Transverse colon (tissue), 4 donors: ENCODE measurements around the gene DMAC1. TPM values are rescaled to one million over a fixed set of nuclear protein-coding genes. Genes with fewer than 3 reads are reported as not detected.

ENCODE experiments used
- DNase-seq: peaks from one replicate; pipeline ENCODE4 v3.0.0-alpha.2; 2019
- H3K27ac ChIP-seq, 4 donors: fragments of 200-600 bp; sonication (generic); 2 replicates each; pipeline ENCODE4 v1.5.1; 2016 to 2018; ENCODE audit warnings: inconsistent platforms in 4 of 4
- H3K27me3 ChIP-seq: fragments of 200-600 bp; sonication (generic); 2 replicates; pipeline ENCODE4 v1.5.1; 2017; ENCODE audit warnings: inconsistent platforms
- H3K36me3 ChIP-seq, 4 donors: fragments of 200-600 bp; sonication (generic); 2 replicates each; pipeline ENCODE4 v1.5.1; 2017 to 2019; ENCODE audit warnings: inconsistent platforms in 4 of 4
- H3K4me1 ChIP-seq, 4 donors: fragments of 200-600 bp; sonication (generic); 2 replicates each; pipeline ENCODE4 v1.5.1; 2017 to 2020; ENCODE audit warnings: inconsistent platforms in 4 of 4
- H3K4me3 ChIP-seq, 4 donors: fragments of 200-600 bp; sonication (generic); 1 replicate in 1 of 4; 2 replicates in 3 of 4; pipeline versions ENCODE4 v1.5.1 to v1.6.1; 2017 to 2019; ENCODE audit warnings: inconsistent platforms in 4 of 4
- H3K9me3 ChIP-seq, 2 donors: fragments of 200-600 bp; sonication (generic); 2 replicates each; pipeline ENCODE4 v1.5.1; 2017 to 2019; ENCODE audit warnings: inconsistent platforms in 2 of 2
- EP300 ChIP-seq: sonication (generic); formaldehyde crosslinking; IDR thresholded peaks from one replicate; pipeline ENCODE4 v1.6.1; 2017; ENCODE audit warnings: antibody characterized with exemption, low read depth
- POLR2A ChIP-seq: fragments of 450-650 bp; IDR thresholded peaks from one replicate; pipeline ENCODE4 v1.6.1; 2016; ENCODE audit warnings: antibody characterized with exemption, mild to moderate bottlenecking, moderate library complexity
- POLR2AphosphoS5 ChIP-seq, 3 donors: sonication (generic); formaldehyde crosslinking; IDR thresholded peaks; one replicate each; pipeline ENCODE4 v1.6.1; 2016; ENCODE audit warnings: antibody characterized with exemption in 3 of 3
- WGBS, 2 donors: methylation state at CpG; one replicate each; pipeline ENCODE4 v1.1.5; 2018; ENCODE audit warnings: low coverage in 1 of 2; 5-methylcytosine and 5-hydroxymethylcytosine counted together
- in situ Hi-C, 4 donors: fragments of 200-750 bp; cut with MboI; loops; one replicate each; pipeline versions ENCODE4 v1.15.0 to v1.15.1; 2017; ENCODE audit warnings: low sequenced_read_pairs in 3 of 4, low pct_ligation_motif_present in 1 of 4, low pct_unique_long_range_greater_than_20kb in 1 of 4
- intact Hi-C: fragments of 100-400 bp; cut with DNase I; formaldehyde crosslinking; loops from one replicate; pipeline ENCODE4 v1.15.1; 2023; ENCODE audit warnings: low total_unique reads
- total RNA-seq, 4 donors: library from RNA; depleted of rRNA; stranded (reverse); fragments of >200 nt; gene quantifications; one replicate each; pipeline ENCODE4 v1.1.0, GENCODE V29; 2016
- TF ChIP-seq, protein P1 (sequence below), 5 experiments: fragments of 200-600 bp in 3 of 5; fragments of 450-650 bp in 2 of 5; sonication (generic) in 3 of 5; IDR thresholded peaks; 1 replicate in 2 of 5; 2 replicates in 3 of 5; pipeline ENCODE4 v1.5.1; 2016 to 2017; ENCODE audit warnings: antibody characterized with exemption in 5 of 5, inconsistent platforms in 3 of 5, mild to moderate bottlenecking in 2 of 5, moderate library complexity in 1 of 5

Gene DMAC1
- total RNA-seq, 4 donors from 2014 or later, result 6.0 to 19.4 (median 16.5) TPM

DNA sequence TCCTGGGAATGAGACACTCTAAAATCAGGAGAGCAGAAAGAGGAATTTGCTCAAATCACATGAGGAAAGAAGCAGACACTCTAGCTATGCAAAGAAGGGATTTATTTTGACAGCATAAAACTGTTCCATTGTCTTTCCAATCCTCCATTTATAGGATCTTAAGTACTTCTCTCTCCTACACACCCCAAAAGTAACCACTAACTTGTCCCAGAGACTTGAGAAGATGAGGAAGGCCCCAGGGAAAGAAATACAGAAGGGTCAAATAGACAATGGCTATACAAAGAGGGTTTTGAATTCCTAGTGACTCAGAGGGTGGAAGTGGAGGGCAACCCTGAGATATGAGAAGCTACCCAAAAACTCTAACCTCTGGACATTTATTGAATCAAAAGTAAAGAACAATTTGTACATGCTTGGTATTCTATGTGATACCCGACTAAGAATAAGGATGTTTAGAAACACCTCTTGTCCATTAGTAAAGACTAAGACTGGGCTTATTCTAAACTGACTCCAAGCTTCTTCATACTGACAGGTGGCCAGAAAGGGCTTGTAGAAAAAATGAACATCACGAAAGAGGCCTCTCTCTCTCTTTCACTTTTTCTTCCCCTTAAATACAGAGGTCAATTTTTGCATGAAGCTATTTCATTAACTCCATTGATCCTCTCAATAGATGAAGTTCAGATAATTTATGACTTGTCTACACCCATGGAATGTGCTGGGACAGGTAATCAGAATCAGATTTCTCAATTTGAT is 20.6 kb downstream of the DMAC1 start:
- Histone ChIP-seq H3K9me3 (no peaks in the 10 kb centered on the region), H3K4me1 (no peaks in the 10 kb centered on the region), H3K36me3 (no peaks in the 10 kb centered on the region), H3K4me3 (no peak overlapping the region), H3K27me3 (no peaks in the 10 kb centered on the region), H3K27ac (no peak overlapping the region)
- TF ChIP-seq POLR2AphosphoS5 (IDR thresholded peaks at IDR 0.05), result no peak
- TF ChIP-seq, protein P1, sequence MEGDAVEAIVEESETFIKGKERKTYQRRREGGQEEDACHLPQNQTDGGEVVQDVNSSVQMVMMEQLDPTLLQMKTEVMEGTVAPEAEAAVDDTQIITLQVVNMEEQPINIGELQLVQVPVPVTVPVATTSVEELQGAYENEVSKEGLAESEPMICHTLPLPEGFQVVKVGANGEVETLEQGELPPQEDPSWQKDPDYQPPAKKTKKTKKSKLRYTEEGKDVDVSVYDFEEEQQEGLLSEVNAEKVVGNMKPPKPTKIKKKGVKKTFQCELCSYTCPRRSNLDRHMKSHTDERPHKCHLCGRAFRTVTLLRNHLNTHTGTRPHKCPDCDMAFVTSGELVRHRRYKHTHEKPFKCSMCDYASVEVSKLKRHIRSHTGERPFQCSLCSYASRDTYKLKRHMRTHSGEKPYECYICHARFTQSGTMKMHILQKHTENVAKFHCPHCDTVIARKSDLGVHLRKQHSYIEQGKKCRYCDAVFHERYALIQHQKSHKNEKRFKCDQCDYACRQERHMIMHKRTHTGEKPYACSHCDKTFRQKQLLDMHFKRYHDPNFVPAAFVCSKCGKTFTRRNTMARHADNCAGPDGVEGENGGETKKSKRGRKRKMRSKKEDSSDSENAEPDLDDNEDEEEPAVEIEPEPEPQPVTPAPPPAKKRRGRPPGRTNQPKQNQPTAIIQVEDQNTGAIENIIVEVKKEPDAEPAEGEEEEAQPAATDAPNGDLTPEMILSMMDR (IDR thresholded peaks at IDR 0.05), result no peak
- intact Hi-C loops (loop anchor here (10.0 kb wide), 1 partner anchor 686 kb away; no protein-coding TSS in a partner anchor), in situ Hi-C loops (loop anchor here in 1 of 4 donors (25.0 kb wide), 1 partner anchor 108 kb away; no protein-coding TSS in a partner anchor)
- 85 to 86% methylated on average over 2 of the region's 2 CpGs for WGBS, 2 donors
- DNase-seq, result no peak

DNA sequence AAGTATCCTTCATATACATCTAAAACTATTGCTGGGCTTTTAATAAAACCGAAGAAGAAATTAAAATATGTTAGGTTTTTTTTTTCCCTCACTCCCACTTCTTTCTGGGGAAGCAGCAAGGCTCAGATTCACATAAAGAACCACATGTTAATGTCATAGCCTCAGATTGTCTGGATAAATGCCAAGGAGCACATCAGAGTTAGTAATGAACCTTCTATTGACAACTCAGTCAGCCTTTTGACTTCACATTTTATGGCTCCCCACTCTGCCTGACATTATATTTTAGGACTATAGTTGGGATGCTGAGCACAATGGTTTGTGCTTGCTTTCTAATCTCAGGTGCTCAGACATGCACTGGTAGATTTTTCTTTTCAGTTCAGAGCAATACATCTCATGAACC is 21.8 kb downstream of the DMAC1 start:
- no peaks in the 10 kb centered on the region for H3K9me3 ChIP-seq
- no peaks in the 10 kb centered on the region for H3K4me1 ChIP-seq
- H3K36me3 ChIP-seq, result no peaks in the 10 kb centered on the region
- H3K27ac ChIP-seq, result no peak overlapping the region
- intact Hi-C loops, result loop anchor here (10.0 kb wide), 1 partner anchor 687 kb away; no protein-coding TSS in a partner anchor
- H3K27me3 ChIP-seq, result no peaks in the 10 kb centered on the region
- no peak overlapping the region for H3K4me3 ChIP-seq
- in situ Hi-C loops, result loop anchor here in 1 of 4 donors (25.0 kb wide), 1 partner anchor 110 kb away; no protein-coding TSS in a partner anchor
- DNase-seq, result no peak
- TF ChIP-seq POLR2AphosphoS5 (IDR thresholded peaks at IDR 0.05) (no peak), EP300 (no peak), POLR2A (no peak)
- TF ChIP-seq, protein P1 (IDR thresholded peaks at IDR 0.05), result no peak
- 79 to 93% methylated on average over 1 of the region's 1 CpG for WGBS, 2 donors

DNA sequence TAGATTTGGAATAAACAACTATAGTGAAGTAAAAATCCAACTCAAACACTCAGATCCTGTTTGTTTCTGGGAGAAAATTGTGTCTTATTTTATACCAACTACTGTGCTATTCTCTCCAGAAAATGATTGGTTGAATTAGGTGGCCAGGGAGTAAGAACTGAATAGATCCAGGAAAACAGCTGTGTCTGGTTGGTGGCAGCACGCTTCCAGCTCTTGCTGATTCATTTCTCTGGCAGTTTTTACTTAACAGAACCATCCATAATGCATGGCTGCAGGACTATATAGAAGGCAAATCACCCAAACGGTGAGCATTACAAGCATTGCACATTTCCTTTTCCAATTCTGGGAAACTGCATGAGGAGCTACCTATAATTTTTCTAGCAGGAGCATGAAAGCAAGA is 29.5 kb downstream of the DMAC1 start:
- Histone ChIP-seq H3K4me1 (no peaks in the 10 kb centered on the region), H3K9me3 (peaks cover 0 to 2% of the 10 kb centered on the region in 2 donors), H3K27me3 (no peaks in the 10 kb centered on the region), H3K36me3 (no peaks in the 10 kb centered on the region), H3K4me3 (no peak overlapping the region), H3K27ac (no peak overlapping the region)
- TF ChIP-seq POLR2AphosphoS5 (IDR thresholded peaks at IDR 0.05), result no peak
- no peak for TF ChIP-seq EP300
- TF ChIP-seq, protein P1 (IDR thresholded peaks at IDR 0.05), result no peak
- in situ Hi-C loops (loop anchor here in 1 of 4 donors (25.0 kb wide), 1 partner anchor 492 kb away; no protein-coding TSS in a partner anchor), intact Hi-C loops (loop anchor here (10.0 kb wide), 1 partner anchor 695 kb away; no protein-coding TSS in a partner anchor)
- 23 to 34% methylated on average over 2 of the region's 2 CpGs for WGBS, 2 donors
- DNase-seq, result no peak

DNA sequence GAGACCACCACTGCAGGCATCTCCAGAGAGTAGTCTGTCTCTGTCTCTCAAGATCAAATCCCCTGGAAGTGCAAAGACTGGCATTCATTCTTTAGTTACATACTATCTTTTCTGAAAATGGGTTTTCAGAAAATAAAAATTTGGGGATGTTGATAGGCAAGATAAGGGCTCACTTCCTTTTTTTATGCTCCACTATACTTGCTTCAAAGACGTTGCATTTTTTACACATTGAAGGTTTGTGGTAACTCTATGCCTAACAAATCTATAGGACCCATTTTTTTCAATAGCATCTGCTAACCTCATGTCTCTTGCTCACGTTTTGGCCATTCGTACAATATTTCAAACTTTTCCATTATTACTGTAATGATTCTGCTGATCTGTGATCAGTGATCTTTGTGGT is 37.0 kb downstream of the DMAC1 start:
- WGBS, 2 donors, result 77 to 92% methylated on average over 3 of the region's 3 CpGs
- no peaks in the 10 kb centered on the region for H3K4me1 ChIP-seq
- no peaks in the 10 kb centered on the region for H3K36me3 ChIP-seq
- no peak overlapping the region for H3K4me3 ChIP-seq
- intact Hi-C loops (no loop called here), in situ Hi-C loops (loop anchor here in 1 of 4 donors (25.0 kb wide), 1 partner anchor 500 kb away; no protein-coding TSS in a partner anchor)
- H3K27ac ChIP-seq, result no peak overlapping the region
- peaks cover 0 to 2% of the 10 kb centered on the region in 2 donors for H3K9me3 ChIP-seq
- no peak for DNase-seq
- no peaks in the 10 kb centered on the region for H3K27me3 ChIP-seq
- TF ChIP-seq POLR2AphosphoS5 (IDR thresholded peaks at IDR 0.05) (no peak), EP300 (no peak), POLR2A (no peak)
- TF ChIP-seq, protein P1 (IDR thresholded peaks at IDR 0.05), result no peak
